ENCODE data around the gene NEAT1.
A peak's percentile ranks its signal among the peaks of the same experiment; 100 is the strongest.
"Not testable (repeated sequence)": the region's sequence is repeated elsewhere in the genome, so short reads cannot be mapped to it uniquely, and the experiment has no call there.

NEAT1 gene

DNA sequence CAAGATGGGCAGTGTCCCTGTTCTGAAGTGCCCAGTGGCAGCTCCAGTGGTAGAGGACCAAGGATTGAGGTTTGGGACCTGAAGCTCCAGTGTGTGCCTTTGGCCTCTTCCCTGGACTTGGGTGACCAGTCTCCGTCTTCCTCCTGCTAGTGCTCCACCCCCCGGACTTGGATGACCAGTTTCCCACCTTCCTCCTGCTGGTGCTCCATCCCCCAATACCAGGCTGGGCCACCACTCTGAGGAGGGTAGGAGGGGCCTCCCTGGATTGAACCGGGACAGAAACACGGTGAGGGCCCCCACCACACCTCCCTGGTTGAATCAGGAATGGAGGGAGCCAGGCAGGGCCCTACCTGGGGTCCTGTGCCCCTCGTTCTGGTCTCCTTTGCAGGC is 10.9 kb upstream of the NEAT1 start:
- no peak for DNase-seq

DNA sequence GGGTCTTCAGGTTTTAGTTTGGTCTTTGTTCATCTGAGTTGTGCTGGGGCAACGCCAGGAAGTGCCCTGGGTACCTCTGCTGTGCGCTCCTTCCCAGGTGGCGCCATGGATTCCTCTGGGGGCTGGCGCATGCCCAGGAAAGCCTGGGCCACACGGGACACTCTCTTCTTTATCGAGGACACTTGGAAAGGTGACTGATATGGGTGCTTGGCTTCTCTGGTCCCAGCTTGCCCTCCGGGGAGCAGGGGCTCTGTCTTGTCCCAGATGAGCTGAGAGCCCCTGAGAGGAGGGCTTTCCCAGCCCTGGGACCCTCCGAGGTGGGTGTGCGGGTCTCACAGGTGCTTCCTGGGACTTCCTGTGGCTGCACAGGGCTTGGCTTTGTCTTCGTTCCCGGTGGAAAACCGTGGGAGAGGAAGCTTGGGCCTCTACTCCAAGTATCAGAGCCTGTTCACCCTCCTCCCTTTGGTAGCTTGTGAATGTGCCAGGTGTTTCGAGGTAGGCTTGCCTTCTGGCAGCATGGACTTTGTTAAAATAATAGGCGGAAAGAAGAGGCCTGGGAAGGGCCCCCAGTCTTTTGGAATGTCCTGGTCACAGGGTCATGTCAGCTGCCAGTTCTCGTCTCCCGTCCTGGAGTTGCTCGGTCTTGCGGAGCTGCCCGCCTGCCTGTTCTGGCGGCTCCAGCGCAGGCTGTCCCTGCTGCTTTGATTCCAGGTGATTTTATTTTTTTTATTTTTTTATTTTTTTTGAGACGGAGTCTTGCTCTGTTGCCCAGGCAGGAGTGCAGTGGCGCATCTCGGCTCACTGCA is 10.1 kb upstream of the NEAT1 start:
- DNase-seq, result no peak

DNA sequence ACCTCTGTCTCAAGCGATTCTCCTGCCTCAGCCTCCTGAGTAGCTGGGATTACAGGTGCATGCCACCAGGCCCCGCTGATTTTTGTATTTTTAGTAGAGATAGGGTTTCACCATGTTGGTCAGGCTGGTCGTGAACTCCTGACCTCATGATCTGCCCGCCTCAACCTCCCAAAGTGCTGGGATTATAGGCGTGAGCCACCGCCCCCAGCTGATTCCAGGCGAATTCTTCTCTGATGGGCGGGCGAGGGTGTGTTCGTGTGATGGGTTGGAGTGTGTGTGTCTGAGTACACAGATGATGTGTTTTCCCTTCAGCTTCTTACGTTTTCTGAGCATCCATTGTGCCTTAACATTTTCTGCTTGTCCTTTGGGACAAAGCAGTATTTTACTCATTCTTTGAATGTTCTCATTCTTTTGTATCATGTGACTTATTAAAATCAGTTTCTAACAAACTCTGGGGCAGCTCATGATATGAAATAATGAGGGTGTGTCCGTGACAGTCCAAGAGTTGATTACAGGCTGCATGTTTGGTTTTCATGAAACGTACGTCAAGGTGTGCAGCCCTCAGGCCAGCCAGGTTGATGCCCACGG is 9.4 kb upstream of the NEAT1 start:
- DNase-seq, result not testable (repeated sequence)

DNA sequence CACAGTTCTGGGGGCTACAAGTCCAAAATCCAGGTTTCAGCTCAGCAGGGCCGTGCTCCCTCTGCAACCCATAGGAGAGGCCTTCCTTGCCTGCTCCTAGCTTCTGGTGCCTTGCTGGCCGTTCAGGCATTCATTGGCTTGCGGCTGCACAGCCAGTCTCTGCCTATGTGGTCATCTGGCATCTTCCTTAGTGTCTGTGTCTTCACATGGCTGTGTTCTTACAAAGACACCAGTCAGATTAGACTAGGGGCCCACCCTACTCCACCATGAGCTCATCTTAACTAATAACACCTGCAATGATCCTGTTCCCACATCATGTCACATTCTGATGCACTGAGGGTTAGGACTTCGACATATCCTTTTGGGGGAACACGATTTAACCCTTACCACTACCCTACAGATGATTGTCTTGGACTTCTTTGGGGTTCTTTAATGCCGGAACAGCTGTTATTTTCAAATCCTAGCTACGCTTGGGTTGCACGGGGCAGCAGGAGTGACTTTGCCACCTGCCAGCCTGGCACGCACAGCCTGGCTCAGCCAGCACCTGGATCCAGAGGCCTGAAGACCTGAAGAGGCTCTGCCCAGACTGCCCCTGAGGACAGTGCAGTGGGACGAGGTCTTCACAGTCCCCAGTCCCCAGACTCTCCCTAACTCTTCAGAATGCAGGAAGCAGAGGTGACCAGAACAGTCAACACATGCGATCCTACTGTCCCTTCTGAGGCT is 7.7 kb upstream of the NEAT1 start:
- DNase-seq, result no peak

DNA sequence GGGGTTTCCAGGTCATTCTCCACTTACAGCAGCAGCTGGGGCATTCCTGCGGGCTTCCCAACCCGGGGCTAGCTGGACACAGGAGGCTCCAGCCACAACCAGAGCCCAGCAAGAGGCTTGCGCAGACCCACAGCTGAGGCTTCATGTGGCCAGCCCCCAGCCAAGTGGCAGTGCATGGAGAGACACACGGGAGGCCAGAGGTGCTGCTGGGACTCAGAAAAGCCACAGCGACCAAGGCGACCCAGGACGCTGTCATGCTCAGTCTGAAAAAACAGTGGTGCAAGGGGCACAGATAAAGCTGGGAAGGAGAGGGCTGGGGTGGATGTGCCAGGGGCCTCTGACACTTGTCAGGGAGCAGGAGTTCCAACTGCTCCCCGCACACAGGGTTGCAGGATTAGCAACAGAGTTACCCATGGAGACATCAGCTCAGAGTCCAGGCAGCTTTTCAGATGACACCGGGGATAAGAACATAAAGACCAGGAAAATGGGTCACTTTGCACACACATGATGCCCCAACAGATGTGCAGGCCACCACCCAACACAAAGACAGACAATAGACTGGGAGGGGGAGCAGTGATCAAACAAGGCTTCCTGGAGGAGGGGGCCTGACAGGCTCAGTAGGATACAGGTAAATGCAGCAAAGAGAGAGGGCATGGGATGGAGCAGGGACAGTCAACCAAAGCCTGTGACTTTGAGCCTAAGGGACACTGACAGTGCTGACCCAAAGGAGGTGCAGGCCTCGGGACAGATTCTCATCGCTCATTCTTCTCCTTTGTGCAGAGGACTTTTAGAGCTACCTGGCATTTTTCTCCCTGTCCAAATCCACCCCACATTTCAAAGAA is 6.9 kb upstream of the NEAT1 start:
- no peak for DNase-seq

DNA sequence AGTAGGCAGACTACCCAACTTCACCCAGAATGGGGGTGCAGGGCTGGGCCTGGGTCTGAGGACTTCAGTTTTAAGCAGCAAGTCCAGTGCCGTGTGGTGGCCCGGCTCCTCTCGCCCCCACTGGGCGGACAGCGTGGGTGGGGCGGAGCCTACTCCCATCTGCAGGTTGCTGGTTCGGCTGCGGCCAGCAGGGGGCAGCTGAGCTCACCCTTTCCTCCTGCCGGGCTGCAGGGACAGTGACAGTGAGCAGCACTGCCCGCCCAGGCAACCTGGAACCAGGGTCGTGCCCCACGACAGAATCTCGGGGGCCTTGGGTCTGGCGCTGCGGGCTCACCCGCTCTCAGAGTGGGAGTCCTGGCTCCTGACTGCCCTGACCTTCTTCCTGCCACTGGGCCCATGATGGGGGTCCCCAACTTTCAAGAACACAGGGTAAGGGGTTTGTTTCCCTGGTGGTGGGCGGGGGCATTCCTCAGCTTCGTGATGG is 6.2 kb upstream of the NEAT1 start:
- DNase-seq, result peak; percentile 93

DNA sequence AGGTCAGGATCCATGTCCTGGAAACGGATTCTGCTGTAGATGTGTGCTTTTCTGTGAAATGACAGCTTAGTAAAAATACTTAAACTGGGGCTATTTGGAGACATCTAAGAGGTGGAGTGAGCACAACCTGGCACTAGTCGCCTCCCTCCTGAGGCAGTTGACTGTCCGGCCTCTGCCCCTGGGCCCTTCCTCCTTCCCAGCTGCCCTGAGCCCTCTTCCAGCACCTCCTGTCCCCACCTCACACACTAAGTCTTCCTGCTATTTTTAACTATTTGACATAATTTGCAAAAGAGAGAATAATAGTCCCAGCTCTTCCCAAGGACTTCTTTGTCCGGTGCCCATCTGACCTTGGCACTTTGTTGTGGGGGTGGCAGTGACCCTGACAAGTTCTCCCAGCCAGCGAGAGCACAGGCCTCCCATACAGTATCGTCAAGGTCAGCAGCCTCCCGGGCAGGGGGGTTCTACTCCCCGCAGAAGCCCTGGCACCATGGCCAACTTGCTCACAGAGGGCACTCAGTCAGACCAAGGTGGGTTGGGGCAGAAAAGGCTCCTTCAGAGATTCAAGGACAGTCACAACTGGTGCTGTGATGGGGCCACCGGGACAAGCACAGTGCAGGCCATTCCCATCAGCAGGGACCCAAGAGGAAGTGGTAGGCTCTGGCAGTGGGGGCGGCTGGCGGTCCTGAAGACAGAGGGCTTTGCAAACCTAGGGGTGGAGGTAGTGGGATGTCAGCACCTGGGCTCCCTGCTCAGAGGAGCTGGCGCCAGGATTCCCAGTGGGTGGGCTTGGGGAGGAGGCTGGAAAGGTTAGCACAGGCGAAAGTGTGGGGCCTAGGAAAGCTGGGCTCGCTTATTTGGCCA is 5.5 kb upstream of the NEAT1 start:
- DNase-seq, result peak; percentile 27

DNA sequence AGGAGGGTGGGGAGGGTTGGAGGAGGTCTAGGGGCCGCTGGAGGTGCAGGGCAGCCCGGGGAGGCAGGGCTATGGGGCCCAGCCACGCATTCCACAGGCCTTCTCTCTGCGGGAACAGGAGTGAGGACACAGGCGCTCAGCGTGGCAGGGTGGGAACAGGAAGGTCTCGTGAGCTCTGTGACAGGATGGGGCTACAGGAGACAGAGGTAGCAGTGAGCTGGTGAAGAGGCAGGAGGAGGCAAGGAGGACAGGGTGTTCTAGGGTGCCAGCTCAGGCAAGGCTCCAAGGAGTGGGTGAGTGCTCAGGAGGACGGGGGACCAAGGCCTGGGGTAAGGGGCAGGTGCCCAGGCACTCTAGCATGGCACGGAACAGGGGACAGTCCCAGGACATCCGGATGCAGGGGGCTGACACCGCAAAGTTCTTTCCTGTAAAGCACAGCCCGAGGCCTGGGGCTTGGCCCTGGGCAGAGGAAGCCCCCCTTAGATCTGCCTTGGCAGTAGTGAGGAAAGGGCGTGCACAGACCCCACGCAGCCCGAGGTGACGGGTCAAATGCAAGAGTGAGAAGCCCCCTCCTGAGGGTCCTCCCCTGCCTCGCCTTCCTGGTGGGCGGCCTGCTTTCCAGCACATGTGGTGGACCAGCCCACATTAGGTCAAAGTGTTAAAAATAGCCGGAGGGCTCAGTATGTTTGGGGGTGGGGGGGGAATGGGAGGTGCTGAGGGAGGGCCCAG is 4.7 kb upstream of the NEAT1 start:
- peak; percentile 36 for DNase-seq

DNA sequence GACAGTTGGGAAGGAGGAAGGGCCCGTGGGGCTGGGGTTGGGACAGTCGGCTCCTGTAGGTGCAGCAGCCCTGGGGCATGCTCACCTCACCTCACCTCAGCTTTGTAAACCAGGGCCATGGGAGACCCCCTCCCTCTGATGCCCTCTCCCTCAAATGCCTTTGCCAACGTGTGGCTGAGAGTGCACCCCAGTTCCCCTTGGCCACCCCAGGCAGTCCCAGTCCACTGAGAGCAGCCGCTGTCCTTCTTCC is 4.2 kb upstream of the NEAT1 start:
- no peak for DNase-seq

DNA sequence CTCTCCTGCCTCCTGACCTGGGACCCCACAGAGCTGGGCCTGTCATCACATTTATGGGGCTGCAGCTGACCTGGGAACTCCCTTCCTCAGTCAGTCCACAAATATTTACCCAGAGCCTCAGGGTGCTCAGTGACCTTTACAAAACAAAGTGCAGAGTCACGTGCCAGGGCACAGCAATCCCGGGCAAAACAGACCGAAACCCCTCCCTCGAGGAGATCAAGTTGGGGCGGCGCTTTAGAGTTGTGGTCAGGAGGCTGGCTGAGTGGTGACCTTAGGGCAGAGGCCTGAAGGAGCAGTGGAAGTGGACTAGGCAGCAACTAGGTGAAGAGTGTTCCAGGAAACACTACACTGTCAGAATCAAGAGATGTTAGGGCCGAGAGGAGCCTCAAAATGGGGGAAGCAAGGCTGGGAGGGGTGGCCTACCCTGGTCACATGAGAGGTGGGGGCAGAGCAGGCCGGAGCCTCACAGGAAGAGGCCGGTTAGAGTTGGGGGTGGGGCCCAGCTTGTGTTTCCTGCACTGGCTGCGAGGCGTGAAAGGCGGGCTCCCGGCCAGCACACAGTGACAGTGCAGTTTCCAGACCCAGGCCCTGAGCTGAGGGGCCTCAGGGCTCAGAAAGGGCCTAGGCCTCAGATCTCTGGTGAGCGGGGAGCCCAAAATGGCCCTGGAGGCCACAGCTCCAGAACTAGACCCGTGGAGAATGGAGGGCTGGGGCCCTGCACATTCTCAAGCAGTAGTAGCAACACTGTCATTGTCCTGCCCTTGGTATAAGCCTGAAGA is 3.7 kb upstream of the NEAT1 start:
- peak; percentile 90 for DNase-seq

DNA sequence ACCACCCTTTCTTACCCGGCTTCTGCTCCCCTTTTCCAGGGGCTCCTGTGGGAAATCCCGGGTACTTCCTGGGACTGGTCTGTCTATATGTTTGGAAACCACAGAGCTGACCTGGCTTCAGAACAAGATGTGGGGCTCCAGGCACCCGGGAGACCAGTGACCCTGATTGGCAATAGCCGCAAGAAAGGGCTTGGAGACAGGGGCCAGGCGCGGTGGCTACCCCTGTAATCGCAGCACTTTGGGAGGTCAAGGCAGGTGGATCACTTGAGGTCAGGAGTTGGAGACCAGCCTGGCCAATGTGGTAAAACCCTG is 3.2 kb upstream of the NEAT1 start:
- DNase-seq, result no peak

DNA sequence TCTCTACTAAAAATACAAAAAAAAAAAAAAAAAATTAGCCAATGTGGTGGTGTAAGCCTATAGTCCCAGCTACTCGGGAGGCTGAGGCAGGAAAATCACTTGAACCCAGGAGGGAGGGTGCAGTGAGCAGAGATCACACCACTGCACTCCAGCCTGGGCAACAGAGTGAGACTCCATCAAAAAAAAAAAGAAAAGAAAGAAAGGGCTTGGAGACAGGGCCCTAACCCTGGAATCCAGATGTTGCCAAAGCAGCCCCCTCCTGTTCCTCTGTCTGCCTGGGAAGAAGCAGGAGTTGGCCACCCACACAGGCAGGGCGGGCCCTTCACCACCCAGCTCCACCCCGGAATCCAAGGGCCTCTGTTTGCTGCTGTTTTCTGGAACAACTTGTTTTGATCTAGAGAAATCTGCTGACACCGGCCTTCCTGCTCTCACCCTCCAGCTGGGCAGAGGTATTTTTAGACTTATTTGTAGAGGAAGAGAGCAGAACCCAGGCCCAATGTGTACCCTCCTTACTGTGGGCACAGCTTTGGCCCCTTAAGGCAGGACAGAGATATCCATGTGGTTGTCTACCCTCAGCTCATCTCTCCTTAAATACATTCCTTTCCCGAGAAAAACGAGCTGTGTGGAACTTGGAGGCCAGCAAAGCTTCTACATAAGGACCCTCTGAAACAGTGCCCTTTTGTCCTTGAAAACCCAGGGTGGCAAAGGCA is 2.7 kb upstream of the NEAT1 start:
- DNase-seq, result peak; percentile 70

DNA sequence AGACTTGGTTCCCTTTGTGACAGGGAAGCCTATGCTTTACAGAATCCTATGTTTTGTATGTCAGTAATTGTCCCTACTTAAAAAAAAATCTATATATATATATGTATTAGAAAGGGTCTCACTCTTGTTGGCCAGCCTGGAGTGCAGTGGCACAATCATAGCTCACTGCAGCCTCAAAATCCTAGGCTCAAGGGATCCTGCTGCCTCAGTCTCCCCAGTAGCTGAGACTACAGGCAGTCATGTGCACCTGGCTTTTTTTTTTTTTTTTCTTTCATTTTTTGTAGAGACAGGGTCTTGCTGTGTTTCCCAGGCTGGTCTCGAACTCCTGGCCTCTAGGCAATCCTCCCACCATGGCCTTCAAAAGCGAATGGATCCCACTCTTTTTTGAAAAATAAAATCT is 2.1 kb upstream of the NEAT1 start:
- DNase-seq, result no peak

DNA sequence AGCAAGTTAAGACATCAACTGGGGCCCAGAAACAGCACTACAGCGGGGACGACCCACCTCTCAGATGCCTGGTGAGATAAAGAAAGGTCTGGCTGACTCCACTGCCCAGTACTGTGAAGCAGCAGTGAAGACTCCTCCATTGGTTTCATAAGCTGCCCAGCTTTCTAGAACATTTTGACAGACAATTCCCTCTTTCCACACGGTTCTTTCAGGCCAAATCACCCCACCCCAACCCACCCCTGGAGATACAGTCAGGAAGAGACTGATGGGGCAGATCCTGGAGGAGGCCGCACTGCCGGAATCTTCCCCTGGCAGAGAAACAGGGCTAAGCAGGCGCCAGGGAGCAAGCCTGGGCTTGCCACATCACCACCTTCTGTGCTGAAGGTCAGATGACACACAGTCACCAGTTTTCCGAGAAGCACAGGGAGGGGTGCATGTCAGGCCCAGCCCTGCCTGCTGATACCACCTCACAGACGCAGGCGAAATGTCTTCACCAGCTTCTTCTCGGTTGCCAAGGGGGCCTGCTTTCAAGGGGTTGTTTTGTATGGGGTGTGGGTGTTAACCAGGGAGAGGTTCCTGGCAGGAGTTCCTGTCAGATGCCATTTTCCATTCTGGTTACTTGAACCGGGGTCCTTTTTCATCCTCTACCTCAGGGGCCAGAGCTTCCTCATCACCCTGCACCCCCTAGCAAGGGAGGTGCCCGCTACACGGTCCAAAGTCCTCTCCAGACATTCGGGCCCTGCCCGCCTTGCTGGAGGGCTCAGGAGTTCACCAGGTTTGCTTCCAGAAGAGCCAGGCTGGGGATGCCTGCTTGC is 1.4 kb upstream of the NEAT1 start:
- DNase-seq, result peak; percentile 90

DNA sequence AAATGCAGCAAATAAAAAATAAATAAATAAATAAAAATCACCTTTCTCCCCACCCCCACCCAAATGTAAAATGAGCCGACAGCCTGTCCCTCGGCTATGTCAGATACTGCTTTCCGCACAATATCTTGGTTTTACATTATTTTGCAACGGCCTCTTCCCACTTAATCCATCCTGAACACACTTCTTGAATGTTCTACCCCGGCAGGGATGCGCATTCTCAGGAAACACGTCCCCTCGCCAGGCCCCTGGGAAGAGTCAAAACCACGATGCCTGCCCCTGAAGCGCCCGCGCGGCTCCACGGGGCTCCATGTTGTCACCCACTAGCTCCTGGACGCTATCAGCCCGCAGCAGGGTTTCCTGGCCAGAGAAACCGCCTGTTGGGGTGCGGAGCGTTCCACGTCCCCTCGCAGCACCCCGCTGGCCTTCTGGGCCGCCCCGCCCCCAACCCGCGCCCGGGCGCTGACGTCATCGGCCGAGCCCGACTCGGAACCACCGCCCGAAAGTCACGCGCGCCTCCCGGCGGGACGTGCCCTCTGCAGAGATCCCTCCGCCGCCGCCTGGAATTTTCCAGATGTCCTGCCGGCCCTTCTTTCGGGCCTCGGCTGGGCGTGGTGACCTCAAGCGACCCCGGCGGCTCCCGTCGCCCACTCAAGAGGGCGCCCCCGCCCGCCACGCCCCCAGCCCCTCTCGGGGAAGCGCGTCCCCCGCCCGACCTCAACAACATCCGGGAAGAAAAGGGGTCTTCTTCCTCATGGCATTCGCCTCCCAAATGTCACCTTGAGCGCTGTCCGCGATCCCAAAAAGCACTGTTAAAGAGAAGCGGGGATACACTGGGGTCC is 585 bp upstream of the NEAT1 start:
- peak; percentile 94 for DNase-seq

DNA sequence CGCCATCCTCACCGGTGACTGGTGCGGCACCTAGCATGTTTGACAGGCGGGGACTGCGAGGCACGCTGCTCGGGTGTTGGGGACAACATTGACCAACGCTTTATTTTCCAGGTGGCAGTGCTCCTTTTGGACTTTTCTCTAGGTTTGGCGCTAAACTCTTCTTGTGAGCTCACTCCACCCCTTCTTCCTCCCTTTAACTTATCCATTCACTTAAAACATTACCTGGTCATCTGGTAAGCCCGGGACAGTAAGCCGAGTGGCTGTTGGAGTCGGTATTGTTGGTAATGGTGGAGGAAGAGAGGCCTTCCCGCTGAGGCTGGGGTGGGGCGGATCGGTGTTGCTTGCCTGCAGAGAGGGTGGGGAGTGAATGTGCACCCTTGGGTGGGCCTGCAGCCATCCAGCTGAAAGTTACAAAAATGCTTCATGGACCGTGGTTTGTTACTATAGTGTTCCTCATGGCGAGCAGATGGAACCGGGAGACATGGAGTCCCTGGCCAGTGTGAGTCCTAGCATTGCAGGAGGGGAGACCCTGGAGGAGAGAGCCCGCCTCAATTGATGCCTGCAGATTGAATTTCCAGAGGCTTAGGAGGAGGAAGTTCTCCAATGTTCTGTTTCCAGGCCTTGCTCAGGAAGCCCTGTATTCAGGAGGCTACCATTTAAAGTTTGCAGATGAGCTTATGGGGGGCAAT is 1.1 kb downstream of the NEAT1 start:
- peak; percentile 41 for DNase-seq

DNA sequence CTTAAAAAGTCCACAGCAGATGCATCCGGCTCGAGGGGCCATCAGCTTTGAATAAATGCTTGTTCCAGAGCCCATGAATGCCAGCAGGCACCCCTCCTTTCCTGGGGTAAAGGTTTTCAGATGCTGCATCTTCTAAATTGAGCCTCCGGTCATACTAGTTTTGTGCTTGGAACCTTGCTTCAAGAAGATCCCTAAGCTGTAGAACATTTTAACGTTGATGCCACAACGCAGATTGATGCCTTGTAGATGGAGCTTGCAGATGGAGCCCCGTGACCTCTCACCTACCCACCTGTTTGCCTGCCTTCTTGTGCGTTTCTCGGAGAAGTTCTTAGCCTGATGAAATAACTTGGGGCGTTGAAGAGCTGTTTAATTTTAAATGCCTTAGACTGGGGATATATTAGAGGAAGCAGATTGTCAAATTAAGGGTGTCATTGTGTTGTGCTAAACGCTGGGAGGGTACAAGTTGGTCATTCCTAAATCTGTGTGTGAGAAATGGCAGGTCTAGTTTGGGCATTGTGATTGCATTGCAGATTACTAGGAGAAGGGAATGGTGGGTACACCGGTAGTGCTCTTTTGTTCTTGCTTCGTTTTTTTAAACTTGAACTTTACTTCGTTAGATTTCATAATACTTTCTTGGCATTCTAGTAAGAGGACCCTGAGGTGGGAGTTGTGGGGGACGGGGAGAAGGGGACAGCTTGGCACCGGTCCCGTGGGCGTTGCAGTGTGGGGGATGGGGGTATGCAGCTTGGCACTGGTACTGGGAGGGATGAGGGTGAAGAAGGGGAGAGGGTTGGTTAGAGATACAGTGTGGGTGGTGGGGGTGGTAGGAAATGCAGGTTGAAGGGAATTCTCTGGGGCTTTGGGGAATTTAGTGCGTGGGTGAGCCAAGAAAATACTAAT is 1.9 kb downstream of the NEAT1 start:
- DNase-seq, result peak; percentile 81
